NCI-H1694 treated with DMSO at 0.1 percent for 48 hours (cell line): ENCODE results near the gene ZNF526.
A peak's percentile ranks its signal among the peaks of the same experiment; 100 is the strongest.
"Not testable (repeated sequence)": the region's sequence is repeated elsewhere in the genome, so short reads cannot be mapped to it uniquely, and the experiment has no call there.

Source experiments
- DNase-seq: peaks from one replicate; lab custom pipeline; 2025; lab: John Stamatoyannopoulos, UW

Gene ZNF526

DNA sequence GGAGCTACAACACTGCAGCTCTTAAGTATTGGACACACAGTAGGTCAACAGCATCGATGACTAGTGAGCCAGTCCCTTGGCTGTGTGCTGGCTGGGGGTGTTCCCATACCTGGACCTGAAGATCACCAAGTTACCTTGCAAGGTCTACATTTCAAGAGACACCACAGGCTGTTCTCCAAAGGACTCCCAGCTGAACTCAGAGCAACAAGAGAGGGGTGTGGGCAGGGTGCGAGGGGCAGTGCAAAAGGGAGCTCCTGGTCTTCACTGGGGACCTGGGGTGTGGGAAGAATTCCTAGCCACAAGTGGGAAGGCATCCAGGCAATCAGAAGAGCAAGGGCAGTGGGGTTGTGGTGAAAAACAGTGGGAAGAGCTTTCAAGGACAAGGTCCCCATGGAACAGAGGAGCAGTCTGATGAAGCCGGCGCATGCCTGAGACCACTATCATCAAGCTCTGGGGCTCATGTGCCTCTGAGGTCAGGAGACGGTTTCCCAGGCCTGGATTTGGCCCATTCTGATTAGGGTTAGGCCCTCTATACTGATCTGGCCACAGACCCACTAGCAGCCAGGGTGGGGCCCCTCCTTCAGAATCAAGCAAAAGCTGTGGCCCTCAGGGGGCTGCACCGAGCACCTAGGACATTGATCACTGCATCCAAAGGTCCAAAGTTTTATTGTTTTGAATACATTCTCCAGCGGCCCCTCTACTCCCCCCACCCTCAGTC, 27.0 kb downstream of the ZNF526 start:
- no peak for DNase-seq

DNA sequence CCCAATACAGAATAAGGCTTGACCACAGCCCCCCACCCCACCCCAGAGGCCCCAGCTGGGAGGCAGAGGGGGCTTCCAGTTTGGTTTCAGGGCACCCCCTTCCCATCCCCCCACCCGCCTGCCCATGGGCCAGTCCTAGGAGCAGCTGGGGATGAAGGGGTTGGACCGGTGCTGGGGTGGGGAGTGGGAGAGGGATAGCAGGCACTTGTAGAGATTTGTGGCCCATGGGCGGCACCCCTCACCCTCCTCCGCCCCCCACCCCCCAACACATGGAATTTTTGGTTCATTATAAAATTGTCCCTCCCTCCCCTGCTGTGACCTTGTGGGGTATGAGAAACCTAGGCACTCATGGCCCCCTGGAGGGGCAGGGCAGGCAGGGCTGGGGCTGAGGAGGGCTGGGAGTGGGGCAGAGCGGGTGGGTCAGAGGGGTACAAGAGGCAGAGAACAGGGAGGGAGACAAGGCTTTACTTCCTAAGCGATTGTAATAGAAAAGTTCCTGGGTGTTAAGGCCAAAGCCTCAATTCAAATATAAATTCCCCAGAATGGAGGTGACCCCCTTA, 27.6 kb downstream of the ZNF526 start:
- no peak for DNase-seq

DNA sequence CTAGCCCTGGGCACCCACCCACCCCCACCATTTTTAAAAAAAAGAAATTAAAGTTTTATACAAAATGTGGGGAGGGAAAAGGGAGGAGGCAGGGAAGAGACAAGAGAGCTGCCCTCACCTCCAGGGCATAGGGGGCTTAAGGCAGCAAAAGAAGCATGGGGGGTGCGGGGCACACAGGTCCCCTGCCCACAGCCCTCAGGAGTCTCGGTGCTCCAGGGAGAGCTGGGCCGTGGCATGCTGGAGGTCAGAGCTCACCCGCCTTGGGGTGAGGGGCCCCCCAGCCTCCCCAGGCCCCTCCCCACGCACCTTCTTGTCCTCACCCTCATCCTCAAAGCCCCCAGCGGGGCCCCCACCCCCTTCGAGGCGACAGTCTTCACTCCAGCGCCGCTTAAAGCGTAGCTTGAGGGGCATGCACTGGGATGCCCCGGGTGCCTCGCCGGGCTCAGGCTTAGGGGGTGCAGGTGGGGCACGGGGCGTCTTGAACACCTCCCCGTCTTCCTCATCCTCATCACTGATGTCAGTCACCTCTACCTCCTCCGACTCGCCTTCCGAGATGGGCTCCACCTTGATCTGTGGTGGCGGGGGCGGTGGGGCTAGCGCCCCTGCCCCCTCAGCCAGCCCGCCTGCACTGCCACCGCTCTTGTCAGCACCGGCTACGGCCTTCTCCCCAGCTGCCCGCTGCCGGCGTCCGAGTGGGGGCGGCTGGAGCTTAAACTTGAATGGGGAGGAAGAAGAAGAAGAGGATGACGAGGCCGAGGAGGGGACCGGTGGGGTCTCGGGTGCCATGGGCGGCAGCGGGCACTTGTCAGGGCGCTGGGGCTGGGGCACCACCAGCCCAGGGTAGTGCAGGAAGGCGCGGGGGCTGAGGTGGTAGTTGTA, 28.4 kb downstream of the ZNF526 start:
- no peak for DNase-seq

DNA sequence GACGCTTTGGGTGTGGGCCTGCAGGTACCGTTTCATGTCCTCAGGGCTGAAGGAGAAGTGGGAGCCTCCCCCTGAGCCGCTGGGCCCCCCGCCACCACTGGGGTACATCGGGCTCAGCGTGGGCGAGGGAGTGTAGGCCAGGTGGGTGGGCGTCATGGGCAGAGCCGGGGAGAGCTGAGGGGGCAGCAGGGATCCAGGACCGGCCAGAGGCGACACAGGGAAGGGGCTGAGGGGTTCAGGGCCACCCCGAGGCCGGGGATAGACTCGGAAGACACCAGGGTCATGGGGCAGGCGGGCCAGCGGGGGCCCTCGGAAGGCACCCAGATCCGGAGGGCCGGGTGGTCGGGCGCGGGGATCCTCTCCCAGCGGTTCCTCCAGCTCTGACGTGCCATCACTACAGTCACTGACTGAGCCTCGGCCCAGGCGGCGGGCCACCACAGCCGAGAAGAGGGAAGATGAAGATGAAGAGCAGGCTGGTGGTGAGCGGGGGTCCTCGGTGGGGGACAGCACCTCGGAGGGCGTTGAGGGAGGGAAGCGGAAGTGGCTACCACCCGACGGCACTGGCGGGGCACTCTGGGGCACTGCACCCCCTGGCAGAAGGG, 29.1 kb downstream of the ZNF526 start:
- DNase-seq, result no peak

DNA sequence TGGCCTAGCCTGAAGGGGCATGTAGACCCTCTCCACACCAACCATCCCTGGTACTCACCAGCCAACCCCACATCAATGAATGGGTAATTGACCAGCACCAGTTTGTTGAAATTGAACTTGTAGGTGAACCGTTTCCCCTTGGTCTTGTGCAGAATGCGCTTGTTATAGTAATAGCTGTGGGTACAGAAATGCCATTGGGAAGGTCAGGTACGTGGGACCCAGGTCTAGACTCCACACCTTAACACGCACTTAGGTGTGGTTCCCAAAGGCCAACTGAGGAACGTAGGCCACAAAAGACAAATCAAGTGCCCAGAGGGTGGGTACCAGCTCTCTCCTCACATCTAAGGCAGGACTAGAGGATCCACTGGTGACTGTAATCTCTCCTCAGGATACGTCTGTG, 29.7 kb downstream of the ZNF526 start:
- no peak for DNase-seq

DNA sequence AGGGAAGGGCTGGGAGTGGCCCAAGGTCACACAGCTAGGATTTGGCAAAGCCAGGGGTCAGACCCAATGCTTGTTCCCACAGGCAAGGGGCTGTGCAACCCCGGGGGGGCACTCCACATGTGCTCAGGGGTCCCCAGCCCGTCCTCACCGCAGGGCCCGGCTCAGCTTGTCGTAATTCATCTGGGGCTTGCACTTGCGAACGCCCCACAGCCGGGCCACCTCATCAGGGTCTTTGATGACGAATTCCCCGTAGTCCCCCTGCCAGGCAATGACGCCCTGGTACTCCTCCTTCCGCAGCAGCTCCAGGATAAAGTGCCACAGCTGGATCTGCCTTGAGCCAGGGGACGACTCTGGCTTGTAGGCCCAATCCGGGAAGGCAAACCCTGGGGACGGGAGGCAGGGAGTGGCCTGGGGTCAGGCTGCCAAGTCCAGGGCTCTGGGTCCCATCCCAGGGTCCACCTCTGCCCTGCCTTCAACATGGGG, 30.1 kb downstream of the ZNF526 start:
- DNase-seq, result no peak

DNA sequence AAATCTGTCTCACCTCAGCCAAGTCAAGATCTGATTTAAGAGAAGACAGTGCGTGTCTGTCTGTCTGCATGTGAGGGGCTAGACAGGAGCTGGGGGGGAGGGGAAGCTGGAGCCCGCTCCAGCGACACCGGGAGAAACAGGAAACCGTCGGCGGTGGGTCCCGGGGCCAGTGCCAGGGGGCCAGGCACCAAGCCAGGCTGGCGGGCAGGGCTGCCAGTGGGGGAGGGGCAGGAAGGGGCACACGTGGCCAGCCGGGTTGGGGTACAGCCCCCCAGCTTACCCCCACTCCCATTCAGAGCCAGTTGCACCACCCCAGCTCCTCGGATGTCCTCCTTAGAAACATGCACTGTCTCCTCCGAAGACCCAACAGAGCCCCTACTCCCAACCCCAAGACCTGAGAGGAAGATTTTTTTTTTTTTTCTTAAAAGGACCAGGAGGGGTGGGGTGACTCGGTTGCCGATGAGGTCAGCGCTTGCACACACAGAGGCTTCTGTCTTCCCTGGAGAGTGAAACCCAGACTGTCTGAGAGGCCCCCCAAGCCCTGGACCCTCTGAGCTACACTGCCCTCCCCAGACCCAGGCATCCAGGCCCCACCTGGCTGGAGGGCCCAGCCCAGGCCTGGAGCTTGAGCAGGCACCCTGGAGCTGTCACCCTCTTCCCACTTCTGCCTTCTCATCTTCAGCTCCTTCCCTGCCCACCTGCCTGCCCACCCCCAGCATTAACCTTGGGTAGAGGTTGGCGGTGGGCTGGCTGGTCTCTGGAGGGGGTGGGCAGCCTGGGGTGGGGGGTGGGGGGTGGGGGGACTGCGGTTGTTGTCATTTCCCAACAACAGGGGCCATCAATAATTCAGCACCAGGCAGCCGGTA, 30.8 kb downstream of the ZNF526 start:
- DNase-seq, result no peak

DNA sequence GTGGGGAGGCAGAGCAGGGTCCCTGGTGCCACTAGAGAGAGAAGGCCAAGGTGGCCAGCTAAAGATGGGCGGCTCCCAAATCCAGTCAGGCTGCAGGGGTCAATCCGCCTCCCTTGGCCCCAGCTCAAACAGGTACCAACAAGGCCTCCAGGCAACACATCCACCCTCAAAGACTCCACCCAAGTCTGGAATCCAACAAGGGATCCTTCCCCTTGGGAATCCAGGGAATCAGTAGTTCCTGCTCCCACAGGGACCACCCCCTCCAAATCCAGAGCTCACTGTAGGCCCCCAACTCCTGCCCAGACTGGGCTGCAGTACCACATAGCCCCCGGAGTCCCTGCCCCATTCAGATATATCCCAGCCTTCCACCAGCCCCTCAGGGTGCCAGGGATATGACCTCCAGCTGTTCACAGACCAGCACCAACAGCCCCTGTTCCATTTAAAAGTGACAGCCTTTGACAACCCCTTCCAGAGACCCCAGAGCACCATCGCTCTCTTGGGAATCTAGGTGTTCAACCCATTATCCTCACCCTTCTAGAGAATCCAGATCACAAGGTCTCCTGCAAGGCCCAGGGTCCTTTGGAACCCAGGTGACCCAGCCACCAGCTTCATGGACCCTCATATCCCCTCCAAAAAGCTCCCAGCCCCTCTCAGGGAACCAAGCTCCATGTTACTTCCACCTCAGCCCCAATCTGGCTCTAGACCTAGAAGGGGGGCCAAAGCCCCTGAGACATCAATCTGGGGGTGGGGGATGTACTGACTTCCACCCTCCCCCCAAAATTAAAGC, 31.7 kb downstream of the ZNF526 start:
- no peak for DNase-seq

DNA sequence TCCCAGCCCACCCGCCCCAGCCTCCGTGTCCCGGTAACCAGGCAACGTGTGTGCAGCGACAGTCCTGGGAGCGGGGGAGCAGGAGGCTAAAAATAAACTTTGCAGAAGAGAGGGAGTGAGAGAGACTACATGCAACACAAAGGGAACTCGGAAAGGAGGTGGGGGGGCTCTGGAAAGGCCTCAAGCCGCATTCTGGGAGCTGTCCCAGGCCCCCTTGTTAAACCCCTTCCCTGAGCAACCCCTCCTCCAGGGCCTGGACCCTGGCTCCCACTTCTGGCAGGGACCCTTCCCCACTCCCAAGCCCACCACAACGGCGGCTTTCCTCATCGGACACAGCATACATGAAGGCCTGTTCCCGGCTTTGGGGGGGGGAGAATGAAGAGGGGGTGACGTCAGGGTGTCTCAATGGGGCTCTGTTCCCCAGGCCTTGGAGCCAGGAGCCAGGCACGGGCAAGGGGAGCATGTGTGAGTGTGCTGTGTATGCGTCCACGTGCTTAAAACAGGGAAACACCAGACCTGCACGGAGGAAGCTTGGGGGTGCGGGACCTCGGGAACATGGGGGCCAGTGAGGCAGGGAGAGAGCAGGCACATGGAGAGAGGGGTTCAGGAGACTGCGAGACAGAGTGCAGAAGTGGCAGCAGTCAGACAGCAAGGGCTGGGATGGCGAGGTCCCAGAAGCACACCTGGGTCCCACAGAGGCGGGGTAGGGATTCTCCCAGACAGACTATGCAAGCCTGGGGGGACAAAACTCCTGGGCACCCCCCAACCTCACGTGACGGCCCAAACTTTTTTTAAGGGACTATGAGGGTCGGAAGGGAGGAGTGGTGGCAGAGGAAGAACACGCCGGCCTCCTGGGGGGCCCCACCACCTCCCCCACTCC, 32.5 kb downstream of the ZNF526 start:
- no peak for DNase-seq

DNA sequence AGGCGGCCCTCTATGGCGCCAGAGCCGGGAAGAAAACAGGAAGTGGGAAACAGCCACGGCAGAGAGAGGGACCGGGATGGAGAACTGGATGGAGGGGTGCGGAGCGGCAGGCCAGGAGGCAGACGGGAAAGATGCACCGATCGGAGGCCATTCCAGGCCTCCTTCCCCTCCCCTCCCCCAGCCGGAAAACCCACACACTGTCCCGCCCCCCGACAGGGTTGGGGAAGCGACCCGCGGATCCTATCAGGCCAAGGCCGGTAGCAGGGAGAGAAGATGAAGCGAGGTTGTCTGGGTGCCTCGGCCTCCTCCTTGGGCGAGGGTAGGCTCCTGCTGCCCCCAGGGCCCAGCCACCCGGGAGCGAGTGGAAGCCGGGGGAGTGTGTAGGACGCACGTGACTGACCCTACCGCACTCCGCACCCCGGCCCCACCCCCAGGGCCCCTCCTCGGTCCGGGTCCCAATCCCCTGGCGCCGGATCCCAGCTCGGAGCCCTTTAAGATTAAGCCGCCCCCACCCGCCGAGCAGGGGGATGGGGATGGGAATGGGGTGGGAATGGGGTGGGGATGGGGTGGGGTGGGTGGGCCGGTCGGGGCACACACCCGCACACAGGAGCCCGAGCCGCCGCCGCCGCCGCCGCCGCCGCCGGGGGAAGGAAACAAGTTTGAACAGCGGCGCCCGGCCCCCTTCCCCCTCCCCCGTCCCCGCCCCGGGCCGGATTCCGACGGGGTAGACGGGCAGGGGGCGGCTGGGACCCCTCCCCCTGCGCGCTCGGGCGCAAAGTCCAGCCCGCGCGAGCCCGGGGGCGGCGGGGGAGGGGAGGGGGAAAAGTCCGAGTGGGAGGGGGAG, 33.4 kb downstream of the ZNF526 start:
- no peak for DNase-seq

DNA sequence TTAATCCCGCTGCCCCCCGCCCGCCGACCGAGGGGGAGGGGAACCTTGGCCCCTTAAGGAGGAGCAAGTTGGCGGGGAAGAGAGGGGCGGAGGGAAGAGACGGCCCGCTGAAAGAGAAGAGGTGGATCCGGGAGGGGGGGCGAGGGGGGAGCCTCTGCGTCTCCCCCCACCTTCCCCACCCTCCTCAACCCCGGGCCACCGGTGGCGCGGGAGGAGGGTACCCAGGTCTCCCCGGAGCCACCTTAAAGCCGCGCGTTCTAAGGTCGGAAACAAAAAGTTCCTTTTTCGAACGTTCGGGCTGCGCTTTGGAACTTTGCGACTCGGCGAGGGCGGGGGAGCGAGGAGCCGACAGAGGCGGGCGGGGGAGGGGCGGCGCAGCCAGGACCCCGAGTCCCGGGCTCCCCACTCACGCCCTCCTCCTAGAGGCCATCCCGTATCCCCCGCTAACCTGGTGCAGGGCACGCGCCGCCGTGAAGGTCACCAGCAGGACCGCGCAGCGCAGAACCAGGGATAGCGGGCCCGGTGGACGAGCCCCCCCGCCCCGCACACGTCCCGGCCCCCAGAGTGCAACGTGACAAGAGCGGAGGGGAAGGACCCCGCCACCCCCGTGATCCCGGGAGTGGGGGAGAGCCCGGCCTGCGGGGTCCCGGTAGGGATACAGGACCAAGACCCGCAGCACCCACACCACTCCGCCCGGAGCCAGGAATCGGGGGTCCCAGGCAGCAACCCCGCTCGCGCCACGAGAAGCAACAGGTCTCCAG, 34.2 kb downstream of the ZNF526 start:
- DNase-seq, result no peak

DNA sequence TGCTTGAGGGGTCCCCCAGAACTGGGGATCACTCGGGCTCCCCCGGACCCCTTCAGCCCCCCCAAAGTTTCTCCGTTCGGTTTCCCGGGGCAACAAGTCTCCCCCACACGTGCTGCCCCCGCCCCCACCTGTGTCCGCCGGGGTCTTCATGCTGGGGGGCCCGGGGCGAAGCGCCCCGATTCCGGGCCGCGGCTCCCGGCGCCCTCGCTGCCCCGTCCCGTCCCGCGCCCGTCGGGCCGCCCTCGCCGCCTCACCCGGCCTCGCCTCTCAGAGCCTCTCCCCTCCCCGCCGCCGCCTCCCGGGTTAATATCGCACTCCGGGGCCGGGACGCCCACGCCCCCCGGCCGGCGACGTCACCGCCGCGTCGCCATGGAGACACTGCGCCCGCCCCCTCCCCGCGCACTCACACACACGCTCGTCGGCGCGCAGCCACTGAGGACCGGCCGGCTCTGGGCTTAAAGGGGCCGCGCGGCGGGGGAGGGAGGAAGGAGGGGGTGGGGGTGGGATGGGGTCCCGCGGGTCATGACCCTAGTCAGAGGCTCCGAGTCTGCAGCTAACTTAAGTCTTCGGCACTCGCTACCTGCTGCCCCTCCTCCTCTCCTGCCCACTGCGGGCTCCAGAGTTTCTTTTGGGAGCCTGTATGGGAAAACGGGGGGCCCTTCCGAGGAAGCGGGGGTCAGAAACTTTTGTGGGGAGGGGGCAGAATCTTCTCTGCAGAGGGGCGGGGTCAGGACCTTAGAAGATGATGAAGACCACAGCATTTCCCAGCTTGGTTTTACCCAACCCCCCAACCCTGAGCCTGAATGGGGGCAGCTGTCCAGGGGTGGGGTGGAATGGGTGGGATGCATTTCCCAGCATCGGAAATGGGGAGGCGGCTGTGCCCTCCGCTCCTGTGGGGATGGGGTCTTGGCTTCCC, 35.0 kb downstream of the ZNF526 start, which contains the start of gene ERF:
Gene ERF (minus strand): TSS at position 279 of the 916 bp plus-strand sequence. CDS start 129 bp downstream, at position 150.
- DNase-seq, result peak; percentile 61

DNA sequence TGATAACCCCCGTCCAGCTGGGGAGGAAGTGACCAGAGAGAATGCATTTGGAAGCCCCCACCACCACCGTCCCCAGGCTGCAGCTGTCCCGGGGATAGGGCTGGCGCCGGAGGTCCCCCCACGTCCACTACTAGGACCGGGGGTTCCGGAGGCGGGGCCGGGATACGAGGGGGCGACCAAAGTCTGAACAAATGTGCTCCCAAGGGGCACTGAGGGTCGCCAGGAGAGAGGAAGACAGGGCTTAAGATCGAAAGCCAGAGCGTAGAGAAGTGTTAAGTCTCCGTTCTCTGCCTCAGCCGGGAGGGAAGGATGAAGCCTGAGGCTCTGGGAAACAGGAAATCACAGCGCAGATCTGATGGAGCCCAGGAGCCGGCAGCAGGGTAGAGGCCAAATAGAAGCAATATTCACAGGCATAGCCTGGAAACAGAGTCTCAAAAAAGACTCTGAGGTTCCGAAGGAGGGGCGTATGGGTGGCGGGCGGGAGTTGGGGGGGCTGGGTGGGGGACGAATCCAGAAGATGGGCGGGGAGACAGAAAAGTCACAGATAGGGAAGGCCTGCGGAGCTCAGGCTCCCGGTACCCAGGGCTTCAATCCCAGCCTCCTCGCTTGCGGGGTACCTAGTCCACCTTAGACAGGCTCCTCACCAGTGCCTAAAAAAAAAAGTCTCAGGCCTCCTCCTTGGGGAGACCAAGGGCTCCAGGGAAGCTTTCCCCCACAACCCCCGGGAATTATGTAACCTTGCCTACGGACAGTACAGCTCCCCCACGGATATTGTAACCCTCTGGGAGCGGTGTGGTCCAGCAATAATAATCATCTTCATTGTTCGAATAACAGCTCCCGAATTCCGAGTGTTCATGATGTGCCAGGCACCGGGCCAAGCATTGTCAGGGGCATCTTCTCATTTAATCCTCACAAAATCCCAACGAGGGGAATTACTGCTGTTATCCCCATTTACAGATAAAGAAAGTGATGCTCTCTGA, 35.9 kb downstream of the ZNF526 start:
- DNase-seq, result no peak

DNA sequence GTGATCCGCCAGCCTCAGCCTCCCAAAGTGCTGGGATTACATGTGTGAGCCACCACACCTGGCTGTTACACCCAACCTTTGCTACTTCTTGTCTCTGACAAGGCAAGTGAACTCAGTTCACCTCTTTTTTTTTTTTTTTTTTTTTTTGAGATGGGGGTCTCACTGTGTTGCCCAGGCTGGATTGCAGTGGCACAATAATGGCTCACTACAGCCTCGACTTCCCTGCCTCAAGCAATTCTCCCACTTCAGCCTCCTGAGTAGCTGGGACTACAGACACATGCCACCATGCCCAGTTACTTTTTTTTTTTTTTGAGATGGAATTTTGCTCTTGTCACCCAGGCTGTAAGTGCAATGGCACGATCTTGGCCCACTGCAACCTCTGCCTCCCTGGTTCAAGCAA, 37.7 kb downstream of the ZNF526 start:
- not testable (repeated sequence) for DNase-seq

DNA sequence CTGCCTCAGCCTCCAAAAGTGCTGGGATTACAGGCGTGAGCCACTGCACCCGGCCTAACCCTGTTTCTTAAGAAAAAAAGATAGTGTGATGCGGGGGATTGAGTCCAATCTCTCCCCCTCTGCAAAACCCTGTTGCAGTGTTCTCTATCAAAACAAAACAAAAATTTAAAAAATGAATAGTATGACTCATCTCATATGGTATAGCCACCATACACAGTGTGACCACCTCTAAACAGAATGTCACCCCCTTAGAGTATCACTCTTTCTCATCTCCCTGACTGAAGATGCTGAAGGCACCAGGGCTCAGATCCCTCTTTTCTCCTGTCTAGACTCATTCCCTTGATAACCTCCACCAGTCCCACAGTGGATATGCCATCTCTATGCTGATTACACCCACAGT, 41.7 kb downstream of the ZNF526 start:
- no peak for DNase-seq

DNA sequence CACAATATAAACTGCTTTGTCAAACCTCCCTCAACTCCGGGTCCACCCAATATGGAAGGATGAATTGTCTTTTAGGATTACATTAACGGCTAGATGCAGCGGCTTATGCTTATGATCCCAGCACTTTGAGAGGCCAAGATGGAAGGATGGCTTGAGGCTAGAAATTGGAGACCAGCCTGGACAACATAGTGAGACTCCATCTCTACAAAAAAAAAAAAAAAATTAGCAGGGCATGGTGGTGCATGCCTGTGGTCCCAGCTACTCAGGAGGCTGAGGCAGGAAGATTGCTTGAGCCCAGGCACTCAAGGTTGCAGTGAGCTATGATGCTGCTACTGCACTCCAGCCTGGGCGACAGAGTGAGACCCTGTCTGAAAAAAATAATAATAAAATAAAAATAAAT, 46.0 kb downstream of the ZNF526 start:
- DNase-seq, result not testable (repeated sequence)
